Fibroblast of peridontal ligament (primary cell): Measurements from ENCODE around the gene ADAM17.
A peak's percentile ranks its signal among the peaks of the same experiment; 100 is the strongest.
"Not testable (repeated sequence)": the region's sequence is repeated elsewhere in the genome, so short reads cannot be mapped to it uniquely, and the experiment has no call there.

Experiments used
- DNase-seq: peaks from one replicate; pipeline ENCODE4 v3.0.0-alpha.2; 2010; ENCODE audit errors: extremely low read depth

The ADAM17 gene

DNA sequence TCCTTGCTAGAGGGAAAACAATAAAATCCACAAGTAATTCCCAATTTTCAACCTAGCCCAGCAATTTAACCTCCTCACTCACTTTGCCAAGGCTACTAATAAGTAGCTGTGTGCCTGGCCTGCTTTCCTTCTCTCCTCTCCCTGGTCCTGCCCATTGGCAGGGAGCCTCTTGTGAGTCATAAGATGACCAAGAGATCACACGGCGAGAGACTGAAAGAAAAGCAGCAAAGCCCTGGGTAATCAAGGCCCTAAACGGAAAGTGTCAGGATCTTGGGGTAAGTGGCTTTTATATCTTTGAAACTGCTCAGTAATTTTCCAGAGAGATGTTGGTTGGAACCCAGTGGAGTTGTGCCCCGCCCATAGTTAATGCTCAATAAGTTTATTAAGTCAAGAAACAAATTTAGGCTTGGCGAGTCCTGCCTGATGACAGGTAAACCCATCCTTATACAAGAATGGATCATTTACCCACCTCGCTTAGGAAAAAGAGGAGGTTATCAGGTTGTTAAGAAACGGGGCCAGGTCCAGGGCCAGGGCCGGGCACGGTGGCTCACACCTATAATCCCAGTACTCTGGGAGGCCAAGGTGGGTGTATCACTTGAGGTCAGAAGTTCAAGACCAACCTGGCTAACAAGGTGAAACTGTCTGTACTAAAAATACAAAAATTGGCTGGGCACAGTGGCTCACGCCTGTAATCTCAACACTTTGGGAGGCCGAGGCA lies 10.0 kb upstream of the ADAM17 start:
- DNase-seq = peak; percentile 97

DNA sequence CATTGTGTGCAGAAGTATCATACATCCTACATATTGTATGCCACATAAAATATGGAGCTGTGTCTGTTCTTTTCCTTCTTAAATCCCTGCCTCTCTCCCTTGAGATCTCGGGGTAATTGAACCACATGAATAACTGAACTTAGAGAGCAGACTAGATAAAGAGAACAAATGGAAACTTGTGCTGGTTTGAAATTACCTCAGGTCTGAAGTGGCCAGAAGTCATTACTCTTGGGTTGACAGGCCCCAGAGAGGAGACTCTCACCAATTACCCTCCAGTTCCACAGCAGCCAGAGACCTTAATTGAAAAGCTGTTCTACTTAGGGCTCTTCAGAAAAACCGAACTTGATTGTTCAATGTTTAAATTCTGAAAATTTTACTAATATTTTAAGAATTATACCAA lies 5.0 kb upstream of the ADAM17 start:
- no peak for DNase-seq

DNA sequence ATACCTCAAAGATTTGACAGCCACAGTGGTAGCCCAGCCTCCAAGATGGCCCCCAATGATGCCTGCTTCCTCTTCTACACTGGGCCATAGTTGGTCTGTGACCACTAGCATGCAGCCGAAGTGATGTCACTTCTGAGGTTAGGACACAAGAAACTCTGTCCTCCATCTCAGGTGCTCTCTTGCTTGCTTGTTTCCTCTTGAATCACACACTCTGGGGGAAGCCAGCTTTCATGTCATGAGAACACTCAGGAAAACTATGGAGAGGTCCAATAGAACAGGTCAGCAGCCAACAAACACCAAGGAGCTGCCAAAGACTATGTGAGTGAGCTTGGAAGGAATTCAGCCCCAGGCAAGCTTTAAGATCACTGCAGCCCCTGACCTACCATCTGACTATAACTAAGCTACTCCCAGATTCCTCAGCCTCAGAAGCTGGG lies 3.3 kb upstream of the ADAM17 start:
- peak; percentile 91 for DNase-seq

DNA sequence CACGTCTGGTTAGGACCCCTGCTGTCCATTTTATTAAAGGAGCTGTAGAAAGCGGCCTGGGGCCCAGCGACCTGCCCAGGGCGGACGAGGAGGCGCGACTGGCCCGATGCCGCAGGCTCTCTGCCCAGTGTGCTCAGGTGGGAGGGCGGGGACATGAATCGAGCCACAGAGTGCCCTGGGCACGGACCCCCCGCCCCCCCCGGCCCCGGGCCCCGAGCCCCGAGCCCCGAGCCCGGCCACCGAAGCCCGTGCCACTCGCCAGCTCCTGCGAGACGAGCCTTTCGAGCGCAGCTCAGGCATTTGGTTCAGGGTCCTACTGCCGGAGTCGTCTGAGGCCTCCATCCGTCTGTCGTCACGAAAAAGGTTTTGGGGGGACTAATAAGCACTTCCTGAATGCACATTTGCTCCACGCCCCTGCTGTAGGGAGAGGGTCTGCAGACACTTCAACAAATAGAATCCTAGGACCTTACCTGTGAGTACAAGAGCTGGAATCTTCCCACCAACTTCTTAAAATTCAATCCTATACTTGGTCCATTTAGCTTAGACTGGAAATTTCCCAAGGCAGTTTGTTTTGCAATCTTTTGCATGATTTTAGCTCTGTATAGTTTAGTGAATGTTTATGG lies 602 bp upstream of the ADAM17 start:
- DNase-seq = peak; percentile 66

DNA sequence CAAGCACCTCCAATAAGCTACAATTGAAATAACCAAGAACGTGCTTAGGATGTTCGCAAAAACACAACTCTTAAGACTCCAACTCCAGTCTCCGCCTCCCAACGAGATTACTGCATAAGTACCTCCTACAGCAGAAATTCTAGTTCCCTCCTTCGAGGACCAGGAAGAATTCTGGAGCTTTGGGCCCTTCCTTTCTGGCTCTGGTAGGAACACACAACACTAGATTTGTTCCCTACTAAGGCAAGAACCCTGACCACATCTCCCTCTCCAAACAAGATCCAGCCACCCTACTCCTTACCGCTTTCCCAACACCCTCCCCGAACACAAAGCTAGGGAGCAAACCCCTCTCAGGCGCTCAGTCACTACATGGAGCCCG lies 721 bp downstream of the ADAM17 start:
- peak; percentile 90 for DNase-seq

DNA sequence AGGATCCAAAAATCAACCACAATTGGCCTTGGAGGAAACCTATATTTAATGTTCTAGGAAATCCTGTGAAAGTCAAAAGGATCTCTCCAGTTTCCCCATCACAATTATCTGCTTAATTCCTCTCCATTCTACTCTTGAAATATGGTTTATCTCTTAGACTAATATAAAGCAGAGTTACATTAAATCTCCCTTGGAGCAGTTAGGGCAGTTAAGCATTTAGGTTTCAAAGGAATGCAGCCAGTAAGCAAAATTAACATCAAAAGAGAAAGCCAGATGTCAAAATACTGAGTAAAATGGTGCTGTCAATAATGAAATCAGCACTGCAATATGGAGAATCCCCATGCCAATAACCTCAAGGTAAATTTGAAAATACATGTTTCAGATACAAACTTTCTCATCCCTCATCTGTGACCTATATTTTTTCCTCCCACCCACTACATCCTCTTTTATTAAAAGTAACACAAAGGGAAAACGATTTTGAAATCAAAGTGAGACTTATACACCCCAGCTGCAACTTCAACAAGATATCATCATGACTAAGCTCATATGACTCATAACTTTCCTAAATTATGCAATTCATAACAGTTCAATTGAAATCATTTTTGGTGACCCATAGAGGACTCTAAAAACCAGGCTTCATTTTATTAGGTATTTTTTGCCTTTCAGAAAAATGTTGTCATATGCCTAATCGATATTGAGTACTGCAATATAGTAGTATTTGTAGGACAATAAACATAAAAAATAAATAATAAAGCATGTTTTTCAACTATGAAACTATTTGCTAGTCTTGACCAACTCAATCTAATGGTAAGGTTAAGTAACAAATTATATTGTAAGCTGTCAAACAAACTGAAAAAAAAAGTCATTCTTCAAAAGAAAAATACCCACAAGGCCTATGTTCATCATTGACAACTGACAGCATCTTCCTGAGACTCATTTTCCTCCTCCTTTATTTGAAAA lies 3.1 kb downstream of the ADAM17 start:
- peak; percentile 91 for DNase-seq

DNA sequence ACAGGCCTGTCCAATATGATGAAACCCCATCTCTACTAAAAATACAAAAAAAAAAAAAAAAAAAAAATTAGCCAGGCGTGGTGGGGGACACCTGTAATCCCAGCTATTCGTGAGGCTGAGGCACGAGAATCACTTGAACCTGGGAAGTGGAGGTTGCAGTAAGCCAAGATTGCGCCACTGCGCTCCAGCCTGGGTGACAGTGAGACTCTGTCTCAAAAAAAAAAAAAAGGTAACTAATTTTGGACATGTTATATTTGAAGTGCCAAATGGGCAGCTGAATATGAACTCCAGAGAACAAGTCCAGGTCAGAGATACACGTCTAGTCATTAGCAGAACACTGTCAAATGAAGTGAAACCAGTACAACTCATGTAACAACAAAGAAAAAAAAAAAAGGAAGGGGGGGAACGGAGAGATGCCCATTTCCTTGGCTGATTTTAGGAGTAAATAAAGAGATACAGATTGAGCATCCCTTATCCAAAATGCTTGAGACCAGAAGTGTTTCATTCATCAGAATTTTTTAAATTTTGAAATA lies 4.7 kb downstream of the ADAM17 start:
- not testable (repeated sequence) for DNase-seq

DNA sequence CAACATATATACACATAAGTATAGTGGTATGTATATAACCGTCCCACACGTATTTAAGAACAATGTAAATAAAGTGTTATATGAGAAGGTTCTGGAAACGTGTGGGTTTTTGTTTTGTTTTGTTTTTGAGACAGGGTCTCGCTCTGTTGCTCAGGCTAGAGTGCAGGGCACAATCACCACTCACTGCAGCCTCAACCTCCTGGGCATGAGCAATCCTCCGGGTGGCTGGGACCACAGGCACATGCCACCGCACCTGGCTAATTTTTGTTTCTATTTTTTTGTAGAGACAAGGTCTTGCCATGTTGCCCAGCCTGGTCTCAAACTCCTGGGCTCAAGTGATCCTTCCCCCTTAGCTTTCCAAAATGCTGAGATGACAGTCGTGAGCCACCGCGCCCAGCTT lies 6.2 kb downstream of the ADAM17 start:
- no peak for DNase-seq

DNA sequence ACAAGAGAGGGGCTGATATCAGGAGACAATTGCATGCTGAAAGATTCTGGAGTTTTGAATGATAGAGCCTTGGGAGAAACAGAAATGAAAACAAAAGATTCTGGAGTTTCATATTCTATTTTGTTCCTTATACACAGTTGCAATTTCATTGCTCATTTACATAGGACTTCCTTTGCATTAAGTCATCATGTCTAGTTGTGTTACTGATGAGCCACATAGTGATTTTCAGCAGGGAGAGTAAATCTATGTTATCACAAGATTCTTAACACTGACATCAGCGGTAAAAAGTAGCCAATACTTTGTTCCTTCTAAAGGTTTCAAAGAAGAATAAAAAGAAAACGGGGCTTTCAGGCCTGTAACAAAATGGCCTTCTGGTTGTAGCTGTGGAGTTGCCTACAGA lies 7.1 kb downstream of the ADAM17 start:
- no peak for DNase-seq

DNA sequence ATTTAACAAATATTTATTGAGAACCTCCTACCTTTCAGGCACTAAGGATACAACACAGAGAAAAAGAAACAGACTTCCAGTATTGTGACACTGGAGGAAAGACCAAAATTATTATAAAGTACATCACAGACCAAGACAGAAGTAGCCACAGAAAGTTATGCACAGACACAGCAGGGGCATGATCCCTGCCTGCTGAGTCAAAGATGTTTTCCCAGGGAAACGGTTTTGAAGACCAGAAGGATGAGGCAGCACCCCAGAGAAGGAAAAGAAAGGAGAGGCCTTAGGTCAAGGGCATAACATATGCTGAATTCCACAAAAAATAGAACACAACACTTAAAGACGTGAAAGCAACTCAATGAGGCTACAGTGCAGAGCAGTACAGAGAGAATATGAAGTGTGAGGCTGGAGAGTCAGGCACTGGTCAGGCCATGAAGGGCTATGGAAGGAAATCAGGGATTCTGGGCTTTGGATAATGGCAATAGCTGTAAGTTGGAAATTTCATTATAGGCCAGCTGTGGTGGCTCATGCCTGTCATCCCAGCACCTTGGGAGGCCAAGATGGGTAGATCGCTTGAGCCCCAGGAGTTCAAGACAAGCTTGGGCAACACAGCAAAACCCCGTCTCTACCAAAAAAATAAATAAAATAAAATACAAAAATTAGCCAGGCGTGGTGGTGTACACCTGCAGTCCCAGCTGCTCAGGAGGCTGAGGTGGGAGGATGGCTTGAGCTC lies 8.2 kb downstream of the ADAM17 start:
- peak; percentile 46 for DNase-seq

DNA sequence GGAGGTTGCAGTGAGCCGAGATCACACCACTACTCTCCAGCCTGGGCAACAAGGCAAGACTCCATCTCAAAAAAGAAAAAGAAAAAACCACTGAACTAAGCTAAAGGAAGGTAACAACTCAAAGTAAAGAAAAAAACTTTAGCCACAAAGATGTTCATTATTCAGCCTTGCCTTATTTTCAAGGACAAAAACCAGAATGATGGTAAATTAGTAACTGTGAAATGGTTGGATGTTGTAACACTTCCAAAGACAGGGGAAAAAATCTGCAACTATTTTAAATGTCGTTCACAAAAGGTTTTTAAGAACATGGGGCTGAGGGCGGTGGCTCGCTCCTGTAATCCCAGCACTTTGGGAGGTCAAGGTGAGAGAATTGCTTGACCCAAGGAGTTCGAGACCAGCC lies 10.1 kb downstream of the ADAM17 start:
- DNase-seq = no peak

DNA sequence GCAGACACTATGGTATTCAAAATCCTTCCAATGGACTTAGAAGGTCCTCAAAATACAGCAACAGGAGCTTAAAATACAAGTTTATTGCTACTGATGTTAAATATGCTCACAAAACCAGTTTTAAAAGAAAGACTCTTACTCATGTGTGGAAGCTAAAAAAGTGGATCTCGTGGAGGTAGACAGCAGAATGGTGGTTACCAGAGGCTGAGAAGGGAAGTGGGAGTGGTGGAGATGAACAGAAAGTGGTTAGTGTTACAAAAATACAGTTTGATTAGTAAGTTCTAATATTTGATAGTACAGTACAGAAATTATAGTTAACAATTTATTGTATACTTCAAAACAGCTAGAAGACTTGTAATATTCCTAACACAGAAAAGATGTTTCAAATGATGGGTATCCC lies 12.1 kb downstream of the ADAM17 start:
- no peak for DNase-seq

DNA sequence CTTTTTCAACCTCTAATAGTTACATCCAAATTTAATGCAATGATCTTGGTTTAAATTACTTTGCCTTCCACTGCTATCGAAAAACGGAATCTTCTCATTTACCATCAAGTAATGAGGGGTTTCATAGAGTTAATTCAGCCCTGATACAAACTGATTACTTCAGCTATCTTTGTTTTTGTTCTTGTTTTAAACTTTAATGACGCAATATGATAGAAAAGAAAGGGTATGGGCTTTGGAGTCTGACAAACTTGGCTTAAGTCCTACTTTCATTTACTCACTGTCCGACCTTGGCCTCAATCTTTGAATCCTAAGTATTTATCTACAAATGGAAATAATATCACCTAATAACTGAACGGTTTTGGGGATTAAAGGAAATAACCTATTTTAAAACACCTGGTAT lies 16.1 kb downstream of the ADAM17 start:
- DNase-seq = peak; percentile 50

DNA sequence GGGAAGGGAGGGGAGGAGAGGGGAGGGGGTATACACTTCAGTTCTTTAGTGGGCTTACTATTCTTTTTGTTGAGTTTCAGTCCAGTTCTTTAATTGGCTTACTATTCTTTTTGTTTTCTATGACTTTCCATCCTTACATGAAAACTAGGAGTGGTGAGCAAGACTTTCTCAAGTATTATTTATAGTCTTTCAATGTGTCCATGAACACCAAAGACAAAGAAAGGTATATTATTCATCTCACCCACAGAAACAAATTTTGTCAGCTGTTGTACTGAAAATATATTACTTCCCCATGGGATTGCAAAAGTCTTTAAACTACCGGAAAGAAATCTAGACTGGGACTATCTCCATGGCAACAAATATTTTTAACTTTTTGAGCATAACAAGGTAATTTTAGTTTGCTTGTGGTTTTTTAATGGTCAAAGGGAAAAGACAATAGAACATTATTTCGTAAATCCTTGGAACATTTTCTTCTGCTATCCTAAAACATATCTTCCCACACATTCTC lies 17.6 kb downstream of the ADAM17 start:
- peak; percentile 91 for DNase-seq

DNA sequence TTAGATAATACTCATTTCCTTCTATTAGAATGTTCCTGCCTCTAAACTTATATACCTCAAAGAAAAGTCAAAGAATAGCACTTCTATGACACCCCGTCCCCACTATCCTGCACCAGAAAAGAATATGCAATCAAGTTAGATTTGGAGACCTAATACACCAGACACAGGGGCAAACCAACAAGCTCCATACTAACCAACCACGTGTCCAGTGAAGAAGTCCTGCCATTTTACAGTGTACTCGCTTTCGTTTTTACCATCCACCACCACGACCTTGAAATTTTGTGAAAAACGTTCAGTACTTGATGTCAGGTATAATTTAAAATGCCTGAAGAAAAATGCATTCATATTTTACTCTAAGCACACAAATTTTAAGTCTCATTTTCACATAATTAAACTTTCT lies 19.1 kb downstream of the ADAM17 start:
- DNase-seq = no peak

DNA sequence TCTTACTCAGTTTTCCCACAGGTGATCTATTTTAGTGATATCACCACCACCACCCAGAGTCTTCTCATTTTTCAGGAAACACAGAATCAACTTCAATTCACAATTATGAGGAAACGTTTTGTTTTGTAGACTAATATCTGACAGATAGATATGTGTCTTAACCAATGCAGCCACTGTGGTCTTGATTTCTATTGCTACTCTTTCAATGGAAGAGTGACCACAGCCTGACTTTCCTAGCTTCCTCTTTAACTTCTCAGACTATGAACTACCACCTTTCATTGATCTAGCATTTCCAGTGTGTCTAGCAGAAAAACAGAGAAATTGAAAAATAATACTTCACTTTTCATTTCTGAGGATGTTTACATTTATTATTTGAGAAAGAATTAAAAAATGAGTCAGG lies 20.5 kb downstream of the ADAM17 start:
- DNase-seq = no peak

DNA sequence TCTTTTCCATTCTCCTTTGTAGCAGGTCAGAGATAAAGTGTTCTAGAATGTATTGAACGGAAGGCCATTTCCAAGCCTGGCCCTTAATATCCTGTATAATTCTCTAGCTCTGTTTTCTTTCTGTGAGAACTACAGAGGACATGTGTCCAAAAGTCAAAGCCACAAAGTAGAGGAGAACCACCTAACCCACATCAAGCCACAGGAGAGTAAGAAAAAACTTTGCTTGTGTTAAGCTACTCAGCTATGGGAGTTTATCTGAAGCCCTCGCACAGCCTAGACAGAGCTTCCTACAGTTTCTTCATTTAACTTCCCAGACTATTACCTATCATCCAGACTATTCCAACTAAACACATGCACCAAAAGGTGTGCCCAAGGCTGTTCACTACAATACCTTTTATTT lies 22.0 kb downstream of the ADAM17 start:
- no peak for DNase-seq

DNA sequence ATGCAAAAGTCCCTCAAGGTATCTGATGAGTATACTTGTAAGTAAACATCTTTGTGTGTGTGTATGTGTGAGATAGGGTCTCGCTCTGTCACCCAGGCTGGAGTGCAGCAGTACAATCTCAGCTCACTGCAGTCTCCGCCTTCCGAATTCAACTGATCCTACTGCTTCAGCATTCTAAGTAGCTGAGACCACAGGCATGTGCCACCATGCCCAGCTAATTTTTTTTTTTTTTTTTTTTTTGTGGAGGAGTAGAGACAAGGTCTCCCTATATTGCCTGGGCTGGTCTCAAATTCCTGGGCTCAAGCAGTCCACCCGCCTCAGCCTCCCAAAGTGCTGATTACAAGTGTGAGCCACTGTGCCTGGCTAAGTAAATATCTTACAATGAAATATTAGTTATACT lies 23.2 kb downstream of the ADAM17 start:
- DNase-seq = no peak

DNA sequence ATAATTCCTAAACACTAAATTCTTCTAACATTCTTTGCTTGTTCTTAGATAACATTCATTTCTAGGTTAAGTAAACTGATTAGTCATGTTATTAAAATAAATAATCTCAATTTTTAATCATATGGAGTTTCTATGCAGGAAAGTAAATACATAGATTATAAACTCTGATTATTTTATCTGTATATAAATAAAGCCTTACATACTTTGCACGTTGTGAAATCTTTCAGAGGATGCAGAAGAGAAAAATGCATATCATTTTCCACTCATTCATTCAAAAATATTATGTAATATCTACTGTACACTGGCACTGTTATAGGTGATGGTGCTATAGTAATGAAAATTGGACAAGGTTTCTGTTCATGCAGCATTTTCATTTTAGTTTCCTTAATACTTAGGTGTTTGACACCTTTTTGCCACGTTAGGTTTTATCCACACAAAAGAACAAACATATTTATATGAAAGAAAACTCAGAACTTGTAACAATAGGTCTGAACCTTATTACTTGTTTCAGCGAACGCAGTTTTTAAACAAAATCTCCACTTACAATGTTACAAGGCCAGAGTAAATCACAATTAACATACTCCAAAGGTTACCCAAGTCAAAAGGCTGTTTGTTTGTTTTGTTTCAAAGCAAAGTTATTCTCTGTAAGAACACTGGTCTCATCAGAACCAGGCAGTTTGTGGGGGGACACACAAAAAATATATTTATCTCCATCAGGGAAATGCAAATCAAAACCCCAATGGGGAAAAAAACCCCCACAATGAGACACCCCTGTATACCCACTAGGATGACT lies 27.4 kb downstream of the ADAM17 start:
- no peak for DNase-seq

DNA sequence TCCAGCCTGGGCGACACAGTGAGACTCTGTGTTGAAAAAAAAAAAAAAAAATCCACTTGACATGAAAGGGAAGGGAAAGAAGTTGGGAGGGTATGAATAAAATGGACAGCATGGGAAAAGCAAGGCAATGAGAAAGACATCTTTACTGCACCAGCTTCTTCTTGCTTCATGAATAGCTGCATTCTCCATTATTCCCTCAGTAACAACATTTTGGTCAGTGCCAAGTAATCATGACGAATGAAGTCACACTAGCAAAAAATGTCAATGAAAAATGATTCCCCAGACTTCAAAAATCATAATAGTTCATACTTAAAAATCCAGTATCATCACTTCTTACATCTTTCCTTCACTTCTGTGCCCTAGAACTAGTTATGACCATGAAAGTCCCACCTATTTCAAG lies 30.4 kb downstream of the ADAM17 start:
- no peak for DNase-seq

DNA sequence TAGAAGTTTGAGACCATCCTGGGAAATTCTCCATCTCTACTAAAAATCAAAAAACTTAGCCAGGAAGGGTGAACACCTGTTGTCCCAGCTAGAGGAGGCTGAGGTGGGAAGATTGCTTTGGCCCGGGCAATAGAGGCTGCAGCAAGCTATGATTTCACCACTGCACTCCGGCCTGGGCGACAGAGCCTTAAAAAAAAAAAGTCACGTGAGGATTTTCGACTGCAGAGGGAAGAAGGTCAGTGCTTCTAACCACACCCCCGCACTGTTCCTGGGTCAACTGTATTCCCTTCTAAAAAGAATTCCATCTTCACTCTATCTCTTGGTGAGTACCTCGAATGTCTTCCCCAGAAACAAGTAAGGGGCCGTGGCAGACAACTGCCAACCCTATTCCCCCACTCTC lies 31.3 kb downstream of the ADAM17 start:
- DNase-seq = no peak
